Colonic mucosa (tissue), 4 donors: ENCODE results near the gene ARID5B. TPM values are rescaled to one million over a fixed set of nuclear protein-coding genes. Genes with fewer than 3 reads are reported as not detected.

Source experiments
- DNase-seq: peaks from one replicate; pipeline ENCODE4 v3.0.0-alpha.2; 2020
- H3K27ac ChIP-seq: fragments of 200-600 bp; one replicate; pipeline ENCODE4 v1.8.0; 2021
- H3K27me3 ChIP-seq: fragments of 200-600 bp; one replicate; pipeline ENCODE4 v1.8.0; 2021
- H3K36me3 ChIP-seq: fragments of 200-600 bp; one replicate; pipeline ENCODE4 v1.8.0; 2021
- H3K4me1 ChIP-seq: fragments of 200-600 bp; one replicate; pipeline ENCODE4 v1.8.0; 2021; ENCODE audit warnings: mild to moderate bottlenecking
- H3K4me3 ChIP-seq: fragments of 200-600 bp; one replicate; pipeline ENCODE4 v1.8.0; 2021
- H3K9ac ChIP-seq, 2 donors: one replicate each; pipeline ENCODE4 v1.7.0; 2013; ENCODE audit warnings: control low read depth in 2 of 2, low read depth in 2 of 2, low read length in 2 of 2
- H3K9me3 ChIP-seq: fragments of 200-600 bp; one replicate; pipeline ENCODE4 v1.8.0; 2021
- CTCF ChIP-seq: fragments of 200-600 bp; IDR thresholded peaks from one replicate; pipeline ENCODE4 v1.8.0; 2022; ENCODE audit warnings: antibody characterized with exemption, mild to moderate bottlenecking
- intact Hi-C: fragments of 100-400 bp; cut with DNase I; formaldehyde crosslinking; loops from one replicate; pipeline ENCODE4 v1.14.1; 2022
- total RNA-seq, 2 donors: library from RNA; stranded (reverse); fragmentation: NEBNext Ultra II Directional in 1 of 2; extraction: Animal tissue kit (Norgen Biotek cat#: 25700) in 1 of 2; gene quantifications; one replicate each; pipeline ENCODE4 v1.2.1, GENCODE V29; 2021
- donor health status: healthy.
- donor health status: DM: no; HTN: no; CAD: no.
- donor health status: DM: no; HTN: no; CAD: no.

The ARID5B gene
- total RNA-seq, 2 donors from 2014 or later: 18.8 to 27.2 TPM

DNA sequence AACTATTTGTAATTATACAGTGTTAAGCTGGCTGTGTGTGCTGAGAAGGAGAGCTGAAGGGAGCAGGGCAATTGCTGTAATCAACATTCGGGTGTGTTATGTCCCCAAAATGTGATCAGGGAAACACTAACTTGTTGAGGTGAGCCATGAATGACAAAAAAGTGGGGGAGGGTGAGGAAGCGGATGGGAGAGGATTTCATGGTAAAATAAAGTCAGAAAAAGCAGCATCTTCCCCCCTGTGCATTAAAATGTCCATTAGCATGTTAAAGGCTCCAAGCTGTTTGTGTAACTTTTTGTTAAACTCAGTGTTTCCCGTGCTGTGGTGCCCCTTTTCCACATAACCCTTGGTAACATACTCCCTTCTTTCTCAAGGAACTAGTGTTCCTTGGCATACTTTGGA is 84.9 kb downstream of the ARID5B start:
- TF ChIP-seq CTCF: no peak
- H3K27me3 ChIP-seq: no peaks in the 10 kb centered on the region
- no peak for DNase-seq
- H3K9me3 ChIP-seq: no peaks in the 10 kb centered on the region
- peak overlapping the region in 1 of 2 donors; percentile 19 for H3K9ac ChIP-seq
- H3K27ac ChIP-seq: no peak overlapping the region
- no peaks in the 10 kb centered on the region for H3K36me3 ChIP-seq
- peaks cover 7% of the 10 kb centered on the region for H3K4me1 ChIP-seq
- intact Hi-C loops: no loop called here
- H3K4me3 ChIP-seq: no peak overlapping the region

DNA sequence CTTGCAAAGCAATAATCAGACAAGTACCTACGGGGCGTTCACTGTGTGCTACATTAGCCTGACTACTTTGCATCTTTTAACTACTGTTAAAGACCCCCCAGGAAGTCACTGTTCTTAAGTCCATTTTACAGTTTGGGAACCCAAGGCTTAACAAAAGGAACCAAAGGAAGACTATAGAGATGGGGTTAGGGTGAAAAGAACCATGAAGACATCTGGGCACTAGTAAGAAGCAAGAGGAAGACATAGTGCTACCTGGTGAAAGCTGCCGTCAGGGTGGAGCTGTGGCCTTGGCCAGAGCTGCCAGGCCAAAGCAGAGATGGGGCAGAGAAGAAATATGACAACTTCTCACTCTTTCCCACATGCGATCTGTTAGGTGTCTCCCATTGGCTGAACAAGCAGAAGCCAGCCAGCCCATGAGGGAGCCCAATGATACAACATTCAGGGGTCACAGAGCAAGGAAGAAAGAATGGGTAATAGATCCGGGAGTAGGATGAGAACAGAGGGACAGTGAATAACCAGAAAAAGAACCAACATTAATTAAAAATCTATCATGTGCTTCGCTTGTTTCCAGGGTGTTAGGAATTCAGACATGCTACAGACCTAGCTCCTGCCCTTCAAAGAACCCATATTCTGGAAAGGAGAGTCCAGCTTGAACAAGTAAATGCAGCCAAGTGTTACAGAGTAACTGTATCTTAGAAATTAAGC is 85.4 kb downstream of the ARID5B start:
- DNase-seq: no peak
- no peak overlapping the region for H3K4me3 ChIP-seq
- no peaks in the 10 kb centered on the region for H3K27me3 ChIP-seq
- no peak for TF ChIP-seq CTCF
- H3K9ac ChIP-seq: peak overlapping the region in 1 of 2 donors; percentile 19
- intact Hi-C loops: no loop called here
- no peaks in the 10 kb centered on the region for H3K9me3 ChIP-seq
- H3K4me1 ChIP-seq: peaks cover 7% of the 10 kb centered on the region
- no peaks in the 10 kb centered on the region for H3K36me3 ChIP-seq
- peak overlapping the region; percentile 39 for H3K27ac ChIP-seq

- H3K27ac ChIP-seq: peak overlapping the region; percentile 39
- no peak for DNase-seq
- H3K4me3 ChIP-seq: no peak overlapping the region
- intact Hi-C loops: no loop called here
- no peak overlapping the region for H3K9ac ChIP-seq
- H3K36me3 ChIP-seq: no peaks in the 10 kb centered on the region
- TF ChIP-seq CTCF: no peak
- no peaks in the 10 kb centered on the region for H3K27me3 ChIP-seq
- peaks cover 7% of the 10 kb centered on the region for H3K4me1 ChIP-seq
- no peaks in the 10 kb centered on the region for H3K9me3 ChIP-seq
Observed at GRCh38 chr10:61987537-61987936, 86.0 kb downstream of the ARID5B start.

GRCh38 chr10:61987951-61988379 is 86.5 kb downstream of the ARID5B start:
- Histone ChIP-seq H3K4me3 (no peak overlapping the region), H3K9me3 (no peaks in the 10 kb centered on the region), H3K4me1 (peaks cover 7% of the 10 kb centered on the region), H3K36me3 (no peaks in the 10 kb centered on the region), H3K27ac (peak overlapping the region; percentile 39), H3K9ac (no peak overlapping the region), H3K27me3 (no peaks in the 10 kb centered on the region)
- no peak for DNase-seq
- intact Hi-C loops: no loop called here
- no peak for TF ChIP-seq CTCF

DNA sequence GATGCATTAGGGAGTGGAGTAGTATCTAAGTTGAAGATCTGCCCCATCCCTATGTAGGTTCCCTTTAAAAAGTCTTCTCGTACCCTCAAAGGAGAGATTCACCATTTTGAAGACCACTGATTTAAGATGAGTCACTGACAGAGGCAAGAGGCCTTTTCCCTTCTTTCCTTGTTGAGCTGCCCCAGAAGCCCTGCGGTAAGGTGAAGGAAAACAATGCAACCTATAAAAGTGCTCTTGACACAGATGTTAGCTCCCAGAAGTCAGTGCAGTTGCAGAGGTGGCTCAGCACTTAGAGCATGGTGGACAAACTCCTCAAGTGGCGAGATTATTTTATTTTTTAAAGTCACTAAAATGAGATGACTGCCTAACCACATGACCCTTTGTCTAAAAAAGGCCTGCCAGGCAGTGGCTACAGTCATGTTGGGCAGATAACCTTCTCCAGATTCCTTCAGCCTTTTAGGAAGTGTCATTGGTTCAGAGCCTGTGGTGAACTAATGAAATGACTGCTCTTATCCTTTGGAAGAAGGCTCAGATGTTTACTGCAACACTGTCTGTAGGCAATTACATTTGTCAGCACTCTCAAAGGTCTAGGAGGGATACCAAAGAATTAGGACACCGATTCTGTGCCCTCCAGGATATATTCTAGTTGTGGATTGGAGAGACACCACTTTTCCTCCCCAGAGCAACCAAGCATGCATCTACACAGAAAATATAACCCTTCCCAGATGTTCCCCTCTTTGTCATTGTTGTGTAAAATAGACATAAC is 88.7 kb downstream of the ARID5B start:
- no peak overlapping the region for H3K4me3 ChIP-seq
- intact Hi-C loops: no loop called here
- TF ChIP-seq CTCF: no peak
- DNase-seq: no peak
- H3K9ac ChIP-seq: no peak overlapping the region
- peaks cover 14% of the 10 kb centered on the region for H3K4me1 ChIP-seq
- no peaks in the 10 kb centered on the region for H3K36me3 ChIP-seq
- no peak overlapping the region for H3K27ac ChIP-seq
- no peaks in the 10 kb centered on the region for H3K9me3 ChIP-seq
- no peaks in the 10 kb centered on the region for H3K27me3 ChIP-seq
